ENCODE data around the gene CD58.
A peak's percentile ranks its signal among the peaks of the same experiment; 100 is the strongest.

CD58 gene

DNA sequence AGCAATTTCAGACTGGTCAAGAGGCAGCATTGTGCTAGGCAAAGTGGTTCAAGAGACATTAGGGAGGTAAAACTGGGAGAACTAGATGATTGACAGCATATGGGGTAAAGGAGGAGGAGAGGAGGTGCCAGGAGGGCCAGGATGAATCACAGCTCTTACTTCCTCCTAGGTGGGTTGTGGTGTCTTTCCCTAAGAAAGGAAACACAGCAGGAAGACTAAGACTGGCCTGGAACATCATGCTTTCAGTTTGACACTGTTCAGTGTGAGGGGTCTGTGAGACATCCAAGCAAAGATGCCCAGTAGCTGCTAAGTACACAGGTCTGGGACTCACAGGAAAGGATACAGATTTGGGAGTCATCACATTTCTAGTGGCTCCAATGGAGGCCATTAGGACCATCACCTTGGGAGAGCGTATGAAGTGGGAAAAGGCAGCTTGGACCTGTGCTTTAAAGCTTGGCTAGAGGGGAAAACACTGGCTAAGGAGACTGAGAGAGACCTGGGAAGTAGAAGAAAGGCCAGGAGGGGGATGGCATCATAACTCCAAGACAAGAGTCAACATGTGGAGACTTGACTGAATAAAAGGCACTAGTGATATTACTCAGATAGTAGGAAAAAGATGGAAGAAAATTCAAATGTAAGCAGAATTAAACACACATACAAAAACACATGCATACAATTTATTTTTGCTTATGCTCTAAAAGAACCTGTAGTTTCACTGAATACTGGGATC lies 17.3 kb downstream of the CD58 start:
- Mint-ChIP-seq H3K4me3 (peak overlapping the region; percentile 4), H3K27ac (no peak overlapping the region), H3K9me3 (no peaks in the 10 kb centered on the region), H3K36me3 (ENCODE audit: low read depth) (peaks cover 27% of the 10 kb centered on the region), H3K4me1 (peaks cover 64% of the 10 kb centered on the region), H3K27me3 (no peaks in the 10 kb centered on the region)
- ATAC-seq (no peak), DNase-seq (no peak)

DNA sequence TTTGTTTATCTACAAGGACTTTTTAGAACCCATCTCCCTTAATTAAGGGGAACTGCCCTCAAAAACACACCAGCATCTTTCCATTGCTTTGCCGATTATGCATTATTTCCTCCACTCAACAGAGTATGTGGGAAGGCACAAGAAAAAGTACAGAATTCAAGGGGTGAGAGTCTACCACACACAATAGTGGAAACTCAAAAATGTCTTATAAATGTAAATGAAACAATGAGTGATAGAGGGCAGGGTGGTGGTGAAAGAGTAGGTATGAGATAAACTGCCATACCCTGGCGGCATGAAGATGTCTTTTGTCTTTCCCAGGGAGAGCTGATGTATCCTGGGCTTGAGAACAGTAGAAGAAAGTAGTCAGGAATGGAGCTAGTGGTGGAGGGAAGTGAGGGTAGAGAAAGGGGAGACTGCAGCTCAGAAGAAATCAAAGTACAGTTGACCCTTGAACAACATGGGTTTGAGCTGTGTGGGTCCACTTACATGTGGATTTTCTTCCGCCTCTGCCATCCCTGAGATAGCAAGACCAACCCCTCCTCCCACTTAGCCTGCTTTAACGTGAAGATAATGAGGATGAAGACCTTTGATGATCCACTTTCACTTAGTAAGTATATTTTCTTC lies 24.4 kb downstream of the CD58 start:
- Mint-ChIP-seq H3K36me3 (ENCODE audit: low read depth) (peaks cover 40% of the 10 kb centered on the region), H3K9me3 (no peaks in the 10 kb centered on the region), H3K4me3 (peak overlapping the region; percentile 69), H3K4me1 (peaks cover 53% of the 10 kb centered on the region), H3K27ac (peak overlapping the region; percentile 91), H3K27me3 (no peaks in the 10 kb centered on the region)
- DNase-seq (no peak), ATAC-seq (peak; percentile 65)

DNA sequence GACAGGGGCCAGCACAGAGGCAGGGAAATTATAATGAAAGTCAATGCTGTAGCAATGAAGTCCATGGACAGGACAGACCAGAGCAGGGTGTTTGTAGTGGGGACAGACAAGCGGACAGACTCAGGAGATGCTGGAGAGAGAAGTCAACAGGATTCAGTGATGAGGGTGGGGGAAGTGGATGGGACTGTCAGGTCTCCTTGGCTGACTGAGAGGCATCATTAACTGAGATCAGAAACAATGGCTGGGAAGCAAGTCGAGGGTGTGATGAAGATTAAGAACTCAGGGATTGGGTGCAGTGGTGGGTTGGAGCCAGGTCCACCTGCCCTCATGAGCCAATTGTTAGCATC lies 25.5 kb downstream of the CD58 start:
- DNase-seq (no peak), ATAC-seq (no peak)
- Mint-ChIP-seq H3K27ac (peak overlapping the region; percentile 91), H3K4me3 (peak overlapping the region; percentile 69), H3K27me3 (no peaks in the 10 kb centered on the region), H3K4me1 (peaks cover 49% of the 10 kb centered on the region), H3K36me3 (ENCODE audit: low read depth) (peaks cover 46% of the 10 kb centered on the region), H3K9me3 (no peaks in the 10 kb centered on the region)

DNA sequence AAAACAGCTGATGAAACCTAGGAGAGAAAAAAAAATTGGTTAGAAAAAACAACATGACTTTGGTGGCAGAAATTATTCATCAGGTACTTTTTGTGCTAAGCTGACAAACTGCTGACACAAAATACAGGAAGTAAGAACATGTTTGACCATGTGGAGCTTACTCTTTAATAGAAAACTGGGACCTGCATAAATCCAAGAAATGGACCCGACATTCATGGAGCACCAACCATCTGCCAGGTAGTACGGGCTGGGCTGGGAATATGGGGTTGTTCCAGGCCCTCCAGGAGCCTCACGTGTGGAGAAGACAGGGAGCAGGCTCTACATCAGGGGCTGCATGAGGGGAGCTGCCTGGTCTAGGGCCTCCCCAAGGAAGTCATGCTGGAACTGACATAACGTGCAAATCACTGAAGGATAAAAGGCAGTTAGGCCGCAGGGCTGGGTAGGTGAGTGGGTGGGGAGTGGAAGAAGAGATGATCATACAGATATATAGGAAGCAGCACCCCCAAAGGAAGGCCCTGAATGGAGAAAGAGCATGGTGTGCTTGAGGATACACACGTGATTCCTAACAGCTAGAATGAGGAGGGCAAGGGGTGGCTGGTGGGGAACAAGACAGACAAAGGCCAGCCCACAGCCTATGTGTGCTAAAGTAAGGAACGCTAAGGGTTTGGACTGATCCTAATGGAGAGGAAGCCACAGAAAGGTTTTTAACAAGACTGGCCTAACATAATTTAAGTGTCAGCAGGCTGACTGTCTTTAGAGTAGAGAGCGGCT lies 26.1 kb downstream of the CD58 start:
- peak overlapping the region; percentile 91 for H3K27ac Mint-ChIP-seq
- no peaks in the 10 kb centered on the region for H3K9me3 Mint-ChIP-seq
- DNase-seq, result peak; percentile 23
- H3K4me1 Mint-ChIP-seq, result peaks cover 53% of the 10 kb centered on the region
- H3K27me3 Mint-ChIP-seq, result no peaks in the 10 kb centered on the region
- H3K36me3 Mint-ChIP-seq (ENCODE audit: low read depth), result peaks cover 50% of the 10 kb centered on the region
- peak; percentile 59 for ATAC-seq
- peak overlapping the region; percentile 69 for H3K4me3 Mint-ChIP-seq

- no peaks in the 10 kb centered on the region for H3K27me3 Mint-ChIP-seq
- H3K9me3 Mint-ChIP-seq, result no peaks in the 10 kb centered on the region
- no peak for ATAC-seq
- no peak for DNase-seq
- peaks cover 64% of the 10 kb centered on the region for H3K4me1 Mint-ChIP-seq
- H3K27ac Mint-ChIP-seq, result peak overlapping the region; percentile 33
- peaks cover 70% of the 10 kb centered on the region for H3K36me3 Mint-ChIP-seq (ENCODE audit: low read depth)
- no peak overlapping the region for H3K4me3 Mint-ChIP-seq
These were observed 30.7 kb downstream of the CD58 start for GRCh38 chr1:116540088-116540487.

DNA sequence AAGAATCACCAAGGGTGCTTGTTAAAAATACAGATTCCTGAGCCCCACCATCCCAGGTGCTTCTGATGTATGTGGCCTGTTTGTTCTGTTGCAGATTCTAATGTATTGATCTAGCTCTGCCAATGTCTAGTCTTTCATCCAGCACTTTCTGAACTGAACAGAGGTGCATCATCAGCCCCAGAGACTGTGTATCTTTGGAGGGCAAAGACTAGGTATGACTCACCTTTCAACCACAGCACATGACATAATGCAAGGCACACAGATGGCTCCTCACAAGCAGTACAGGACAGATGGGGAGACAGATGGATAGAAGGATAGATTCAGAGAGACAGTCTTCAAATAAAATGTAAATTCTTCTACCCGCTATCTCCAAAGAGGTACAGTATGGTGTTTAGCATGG lies 32.3 kb downstream of the CD58 start:
- no peaks in the 10 kb centered on the region for H3K9me3 Mint-ChIP-seq
- DNase-seq, result no peak
- peaks cover 68% of the 10 kb centered on the region for H3K36me3 Mint-ChIP-seq (ENCODE audit: low read depth)
- peak overlapping the region; percentile 64 for H3K27ac Mint-ChIP-seq
- H3K27me3 Mint-ChIP-seq, result no peaks in the 10 kb centered on the region
- ATAC-seq, result peak; percentile 98
- H3K4me1 Mint-ChIP-seq, result peaks cover 51% of the 10 kb centered on the region
- H3K4me3 Mint-ChIP-seq, result peak overlapping the region; percentile 8

DNA sequence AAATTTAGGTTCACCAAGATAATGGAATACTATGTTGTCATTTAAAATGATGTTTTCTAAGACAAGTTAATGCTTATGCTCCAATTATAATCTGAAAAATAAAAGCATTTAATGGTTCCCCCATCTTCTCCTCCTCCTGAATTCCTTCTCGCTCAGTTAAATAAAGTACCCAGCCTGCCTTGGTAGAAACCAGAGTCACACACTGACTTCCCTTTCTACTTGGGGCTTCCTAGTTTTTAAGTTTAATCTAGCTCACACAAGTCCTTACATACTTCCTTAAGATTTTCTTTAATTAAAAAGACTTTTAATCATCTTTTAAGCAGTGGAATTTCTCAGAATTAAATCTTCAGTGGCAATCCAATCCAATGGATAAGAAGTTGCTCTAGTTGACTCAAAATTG lies 32.9 kb downstream of the CD58 start:
- Mint-ChIP-seq H3K27ac (peak overlapping the region; percentile 27), H3K36me3 (ENCODE audit: low read depth) (peaks cover 68% of the 10 kb centered on the region)

DNA sequence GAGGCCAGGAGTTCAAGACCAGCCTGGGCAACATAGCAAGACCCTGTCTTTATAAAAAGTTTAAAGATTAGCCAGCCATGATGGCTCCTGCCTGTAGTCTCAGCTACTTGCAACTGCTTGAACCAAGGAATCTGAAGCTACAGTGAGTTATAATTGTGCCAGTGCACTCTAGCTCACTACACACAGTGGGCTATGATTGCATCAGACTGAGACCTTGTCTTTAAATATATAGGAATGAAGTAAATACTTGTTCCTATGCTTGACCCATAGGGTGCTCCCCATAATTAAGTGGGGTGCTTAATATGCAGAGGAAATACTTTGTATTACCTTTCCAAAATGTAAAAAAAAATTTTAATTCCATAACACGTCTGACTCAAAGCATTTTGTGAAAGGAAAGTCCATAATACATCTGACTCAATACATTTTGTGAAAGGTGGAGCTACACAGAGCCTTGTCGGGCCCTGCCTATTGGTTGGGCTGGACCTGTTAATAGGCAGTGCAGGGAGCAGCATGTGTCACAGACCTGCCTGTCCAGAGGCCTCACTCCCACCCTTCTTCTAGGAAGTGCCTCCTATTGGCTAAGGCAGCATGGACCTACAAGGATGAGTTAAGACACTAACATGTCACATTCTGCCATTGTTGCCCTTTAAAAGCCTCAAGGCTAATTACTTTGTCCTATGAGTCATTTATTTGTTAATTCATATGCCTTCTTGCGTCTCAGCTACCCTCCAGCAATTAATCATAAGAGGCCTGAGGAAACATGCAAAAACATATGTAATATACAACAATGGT lies 33.6 kb downstream of the CD58 start:
- no peak overlapping the region for H3K4me3 Mint-ChIP-seq
- H3K27ac Mint-ChIP-seq, result no peak overlapping the region
- peaks cover 65% of the 10 kb centered on the region for H3K36me3 Mint-ChIP-seq (ENCODE audit: low read depth)
- DNase-seq, result no peak
- peaks cover 44% of the 10 kb centered on the region for H3K4me1 Mint-ChIP-seq
- H3K9me3 Mint-ChIP-seq, result no peaks in the 10 kb centered on the region
- no peaks in the 10 kb centered on the region for H3K27me3 Mint-ChIP-seq
- peak; percentile 67 for ATAC-seq

More for the DNA sequence above, 32.9 kb downstream of the CD58 start:
- Mint-ChIP-seq H3K9me3 (no peaks in the 10 kb centered on the region), H3K4me1 (peaks cover 46% of the 10 kb centered on the region), H3K4me3 (no peak overlapping the region), H3K27me3 (no peaks in the 10 kb centered on the region)
- DNase-seq (no peak), ATAC-seq (no peak)

DNA sequence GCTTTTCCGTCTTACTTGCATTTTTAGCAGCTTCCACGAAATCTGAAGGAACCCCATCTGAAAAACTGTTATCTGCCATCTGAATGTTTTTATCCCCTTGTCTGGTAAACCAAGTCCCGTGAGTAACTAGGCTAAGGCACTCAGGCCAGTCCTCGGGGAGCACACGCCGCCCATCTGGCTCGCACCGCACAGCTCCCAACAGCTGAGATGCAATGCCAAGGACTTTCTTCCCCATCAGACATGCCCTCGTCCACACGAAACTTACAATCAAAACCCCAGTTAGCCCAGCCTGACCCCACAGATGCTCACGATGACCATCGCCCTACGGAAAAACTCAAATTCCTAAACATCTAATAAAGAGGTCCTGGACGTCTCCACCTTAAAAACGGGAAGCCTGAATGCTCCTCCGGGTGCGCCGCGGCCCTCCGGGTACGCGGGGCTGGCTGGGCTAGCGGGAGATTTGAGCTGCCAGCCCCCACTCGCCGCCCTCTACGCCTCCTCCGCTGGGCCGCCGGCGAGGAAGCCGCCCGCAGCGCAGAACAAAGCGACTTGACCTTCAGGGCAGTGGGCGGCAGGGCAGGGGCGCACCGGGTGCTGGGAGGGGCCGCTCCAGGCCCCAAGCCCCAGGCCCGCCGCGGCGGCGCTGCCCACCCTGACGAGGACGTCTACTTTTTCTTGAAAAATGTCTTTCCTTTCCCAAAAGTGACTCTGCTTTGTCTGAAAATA lies 36.6 kb downstream of the CD58 start:
- no peaks in the 10 kb centered on the region for H3K27me3 Mint-ChIP-seq
- no peaks in the 10 kb centered on the region for H3K9me3 Mint-ChIP-seq
- no peak for ATAC-seq
- H3K36me3 Mint-ChIP-seq (ENCODE audit: low read depth), result peaks cover 51% of the 10 kb centered on the region
- DNase-seq, result no peak
- H3K27ac Mint-ChIP-seq, result no peak overlapping the region
- peaks cover 26% of the 10 kb centered on the region for H3K4me1 Mint-ChIP-seq
- no peak overlapping the region for H3K4me3 Mint-ChIP-seq

GRCh38 chr1:116533429-116533820 lies 37.4 kb downstream of the CD58 start:
- peaks cover 47% of the 10 kb centered on the region for H3K36me3 Mint-ChIP-seq (ENCODE audit: low read depth)

DNA sequence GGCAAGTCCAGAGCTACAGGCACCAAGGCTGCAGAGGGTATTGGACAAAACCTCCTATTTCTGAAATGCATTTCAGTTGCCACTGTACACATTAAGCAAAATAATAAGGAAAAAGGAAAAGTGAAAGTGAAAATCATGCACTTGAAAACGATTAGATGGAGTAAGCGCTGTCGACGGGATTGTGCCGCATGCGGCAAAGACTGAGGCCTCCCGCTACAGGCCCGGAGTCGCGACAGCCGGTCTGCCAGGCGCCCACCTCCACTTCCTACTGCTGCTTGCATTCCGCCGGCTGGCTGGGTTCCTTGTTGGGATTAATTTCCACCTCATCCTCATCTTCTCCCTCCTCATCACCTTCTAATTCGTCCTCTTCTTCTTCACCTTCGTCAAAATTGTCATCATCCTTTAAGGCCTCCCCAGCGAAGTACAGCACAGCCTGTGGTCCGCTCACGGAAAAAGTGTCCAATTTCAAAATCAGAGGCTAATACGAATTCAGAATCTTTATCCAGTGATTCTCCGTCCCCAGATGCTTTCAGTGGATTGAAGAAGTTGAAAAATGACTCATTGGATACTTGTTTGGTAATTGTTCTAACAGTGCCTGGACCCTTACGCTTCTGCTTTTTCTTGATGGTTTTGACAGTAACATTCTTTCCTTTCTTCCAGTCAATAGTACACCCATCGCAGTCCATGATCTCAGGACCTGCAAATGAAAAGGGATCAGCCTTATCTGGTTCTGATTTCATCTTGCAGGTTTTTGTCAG lies 38.0 kb downstream of the CD58 start:
- ATAC-seq (no peak), DNase-seq (no peak)
- H3K36me3 Mint-ChIP-seq (ENCODE audit: low read depth), result peaks cover 48% of the 10 kb centered on the region
- H3K27me3 Mint-ChIP-seq, result no peaks in the 10 kb centered on the region
- H3K27ac Mint-ChIP-seq, result no peak overlapping the region
- no peak overlapping the region for H3K4me3 Mint-ChIP-seq
- H3K9me3 Mint-ChIP-seq, result peaks cover 8% of the 10 kb centered on the region
- peaks cover 12% of the 10 kb centered on the region for H3K4me1 Mint-ChIP-seq

More at GRCh38 chr1:116533429-116533820, 37.4 kb downstream of the CD58 start:
- no peak overlapping the region for H3K4me3 Mint-ChIP-seq
- no peaks in the 10 kb centered on the region for H3K27me3 Mint-ChIP-seq
- peaks cover 18% of the 10 kb centered on the region for H3K4me1 Mint-ChIP-seq
- ATAC-seq, result no peak
- H3K9me3 Mint-ChIP-seq, result peaks cover 4% of the 10 kb centered on the region
- H3K27ac Mint-ChIP-seq, result no peak overlapping the region
- DNase-seq, result no peak

DNA sequence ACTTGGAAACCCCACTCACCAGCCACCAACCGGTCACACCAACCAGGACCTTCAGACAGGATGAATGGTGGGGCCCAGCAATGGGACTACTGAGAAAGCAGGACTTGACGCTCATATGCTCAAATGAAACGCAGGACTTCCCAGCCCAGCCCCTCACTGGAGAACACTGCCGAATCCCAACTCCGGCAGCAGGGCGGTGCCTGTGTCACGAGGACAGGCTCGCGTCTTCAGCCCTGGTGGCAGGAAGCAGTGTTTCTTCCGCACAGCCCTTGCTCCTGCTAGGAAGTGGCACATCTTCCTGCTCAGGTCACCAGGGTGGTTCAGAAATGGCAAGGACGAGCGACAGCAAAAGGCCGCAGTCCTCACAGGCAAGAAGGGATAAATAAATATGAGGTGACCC lies 38.9 kb downstream of the CD58 start:
- ATAC-seq (no peak), DNase-seq (no peak)
- Mint-ChIP-seq H3K9me3 (peaks cover 8% of the 10 kb centered on the region), H3K4me3 (no peak overlapping the region), H3K27ac (no peak overlapping the region), H3K4me1 (peaks cover 6% of the 10 kb centered on the region), H3K36me3 (ENCODE audit: low read depth) (peaks cover 56% of the 10 kb centered on the region), H3K27me3 (no peaks in the 10 kb centered on the region)

DNA sequence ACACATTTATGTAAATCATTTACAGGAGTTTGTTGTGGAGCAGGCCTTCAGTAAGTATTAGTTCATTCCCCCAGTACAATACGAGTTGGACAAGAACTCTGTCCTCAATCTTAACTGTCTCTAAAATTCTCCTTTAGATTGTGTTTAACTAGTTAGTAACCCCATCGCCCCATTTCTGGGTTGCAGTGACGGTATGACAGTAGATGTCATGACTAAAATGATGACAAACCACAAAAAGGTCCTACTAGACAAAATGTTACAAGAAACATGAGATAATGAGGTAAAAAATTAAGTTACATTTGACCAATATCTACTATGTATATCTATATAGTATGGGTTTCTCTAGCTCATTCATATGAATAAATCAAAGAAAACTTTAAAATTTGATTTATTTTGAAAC lies 41.1 kb downstream of the CD58 start:
- Mint-ChIP-seq H3K4me3 (no peak overlapping the region), H3K4me1 (no peaks in the 10 kb centered on the region), H3K27me3 (no peaks in the 10 kb centered on the region), H3K27ac (no peak overlapping the region), H3K36me3 (ENCODE audit: low read depth) (peaks cover 51% of the 10 kb centered on the region), H3K9me3 (peaks cover 16% of the 10 kb centered on the region)
- DNase-seq, result no peak
- ATAC-seq, result no peak

Measured in activated naive CD8-positive, alpha-beta T cell treated with anti-CD3 and anti-CD28 coated beads, Interleukin-2, amount 50 U/mL, for 24 hours (primary cell).